ENCODE measurements around the gene DDHD1. TPM values are rescaled to one million over a fixed set of nuclear protein-coding genes. Genes with fewer than 3 reads are reported as not detected.

Gene DDHD1
- total RNA-seq (18.8 and 20.6 TPM in 2 replicates), polyA plus RNA-seq (6.2 and 7.2 TPM in 2 replicates)

- DNase-seq (ENCODE audit: low spot score) = peak; percentile 91
- peak within 1 kb of the TSS; percentile 94 for H3K4me3 ChIP-seq
- H3K27me3 ChIP-seq = no peaks in the 10 kb centered on the region
- H3K36me3 ChIP-seq (replicated peaks; ENCODE audit: insufficient read depth, low read depth) = no peaks in the 10 kb centered on the region
- no peaks in the 10 kb centered on the region for H3K9me3 ChIP-seq (ENCODE audit: low read depth)
- peak within 1 kb of the TSS; percentile 92 for H3K27ac ChIP-seq
- H2AFZ ChIP-seq = peak within 1 kb of the TSS; percentile 100
- no peaks in the 10 kb centered on the region for H3K9me2 ChIP-seq (replicated peaks; ENCODE audit: insufficient read depth)
- 4% methylated on average over 57 of the region's 93 CpGs for WGBS (ENCODE audit: low lambda C conversion rate, missing lambda C conversion rate)
- peak within 1 kb of the TSS; percentile 82 for H3K4me2 ChIP-seq
- H4K20me1 ChIP-seq (ENCODE audit: insufficient read depth, poor library complexity, severe bottlenecking) = peaks cover 10% of the 10 kb centered on the region
- no peaks in the 10 kb centered on the region for H3K4me1 ChIP-seq (ENCODE audit: insufficient read depth)
- H3K79me2 ChIP-seq = peaks cover 36% of the 10 kb centered on the region
- TF ChIP-seq EZH2 (IDR thresholded peaks at IDR 0.05; ENCODE audit: borderline replicate concordance) (no peak), EZH2phosphoT487 (IDR thresholded peaks at IDR 0.05; ENCODE audit: low read depth, severe bottlenecking, unreplicated experiment) (no peak)
- TF ChIP-seq, protein P1, sequence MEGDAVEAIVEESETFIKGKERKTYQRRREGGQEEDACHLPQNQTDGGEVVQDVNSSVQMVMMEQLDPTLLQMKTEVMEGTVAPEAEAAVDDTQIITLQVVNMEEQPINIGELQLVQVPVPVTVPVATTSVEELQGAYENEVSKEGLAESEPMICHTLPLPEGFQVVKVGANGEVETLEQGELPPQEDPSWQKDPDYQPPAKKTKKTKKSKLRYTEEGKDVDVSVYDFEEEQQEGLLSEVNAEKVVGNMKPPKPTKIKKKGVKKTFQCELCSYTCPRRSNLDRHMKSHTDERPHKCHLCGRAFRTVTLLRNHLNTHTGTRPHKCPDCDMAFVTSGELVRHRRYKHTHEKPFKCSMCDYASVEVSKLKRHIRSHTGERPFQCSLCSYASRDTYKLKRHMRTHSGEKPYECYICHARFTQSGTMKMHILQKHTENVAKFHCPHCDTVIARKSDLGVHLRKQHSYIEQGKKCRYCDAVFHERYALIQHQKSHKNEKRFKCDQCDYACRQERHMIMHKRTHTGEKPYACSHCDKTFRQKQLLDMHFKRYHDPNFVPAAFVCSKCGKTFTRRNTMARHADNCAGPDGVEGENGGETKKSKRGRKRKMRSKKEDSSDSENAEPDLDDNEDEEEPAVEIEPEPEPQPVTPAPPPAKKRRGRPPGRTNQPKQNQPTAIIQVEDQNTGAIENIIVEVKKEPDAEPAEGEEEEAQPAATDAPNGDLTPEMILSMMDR (IDR thresholded peaks at IDR 0.05; ENCODE audit: poor library complexity) = no peak
These were observed at the start of gene DDHD1 for GRCh38 chr14:53152887-53153701. TSS of gene DDHD1 (minus strand) at chr14:53153323. CDS start at chr14:53153098, 225 bp downstream.

DNA sequence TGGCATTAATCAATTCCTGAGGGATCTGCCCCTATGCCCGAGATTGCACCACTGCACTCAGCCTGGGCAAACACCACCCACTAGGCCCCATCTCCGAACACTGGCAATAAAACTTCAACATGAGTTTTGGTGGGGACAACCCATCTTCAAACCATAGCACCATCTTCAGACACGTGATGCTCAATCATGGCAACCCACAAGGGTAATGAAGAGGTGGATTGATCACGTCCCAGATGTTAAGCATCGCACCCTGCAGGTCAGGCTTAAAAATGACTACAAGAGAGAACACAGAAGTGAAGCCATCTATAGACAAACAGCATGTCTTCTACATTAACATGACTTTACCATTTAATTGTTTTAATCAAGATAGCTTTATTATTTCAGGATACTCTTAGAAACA is 42.8 kb upstream of the DDHD1 start:
- Histone ChIP-seq H3K36me3 (replicated peaks; ENCODE audit: insufficient read depth, low read depth) (no peaks in the 10 kb centered on the region), H3K9me2 (replicated peaks; ENCODE audit: insufficient read depth) (no peaks in the 10 kb centered on the region), H3K27me3 (no peaks in the 10 kb centered on the region), H3K4me3 (no peak overlapping the region), H3K9me3 (ENCODE audit: low read depth) (no peaks in the 10 kb centered on the region), H4K20me1 (ENCODE audit: insufficient read depth, poor library complexity, severe bottlenecking) (no peaks in the 10 kb centered on the region), H2AFZ (no peak overlapping the region), H3K27ac (no peak overlapping the region), H3K4me2 (no peak overlapping the region), H3K79me2 (no peaks in the 10 kb centered on the region), H3K4me1 (ENCODE audit: insufficient read depth) (no peaks in the 10 kb centered on the region)
- no peak for TF ChIP-seq EZH2 (IDR thresholded peaks at IDR 0.05; ENCODE audit: borderline replicate concordance)
- TF ChIP-seq, protein P1 (IDR thresholded peaks at IDR 0.05; ENCODE audit: poor library complexity) = no peak
- TF ChIP-seq EZH2phosphoT487 (IDR thresholded peaks at IDR 0.05; ENCODE audit: low read depth, severe bottlenecking, unreplicated experiment) = no peak
- 91% methylated on average over 5 of the region's 5 CpGs for WGBS (ENCODE audit: low lambda C conversion rate, missing lambda C conversion rate)
- no peak for DNase-seq (ENCODE audit: low spot score)

- TF ChIP-seq EZH2phosphoT487 (IDR thresholded peaks at IDR 0.05; ENCODE audit: low read depth, severe bottlenecking, unreplicated experiment) = no peak
- TF ChIP-seq EZH2 (IDR thresholded peaks at IDR 0.05; ENCODE audit: borderline replicate concordance) = no peak
- TF ChIP-seq, protein P1 (IDR thresholded peaks at IDR 0.05; ENCODE audit: poor library complexity) = no peak
These were observed 40.1 kb upstream of the DDHD1 start for GRCh38 chr14:53193193-53193592.

More at GRCh38 chr14:53193193-53193592, 40.1 kb upstream of the DDHD1 start:
- Histone ChIP-seq H3K27me3 (no peaks in the 10 kb centered on the region), H3K79me2 (no peaks in the 10 kb centered on the region), H3K36me3 (replicated peaks; ENCODE audit: insufficient read depth, low read depth) (no peaks in the 10 kb centered on the region), H2AFZ (no peak overlapping the region), H4K20me1 (ENCODE audit: insufficient read depth, poor library complexity, severe bottlenecking) (no peaks in the 10 kb centered on the region), H3K27ac (no peak overlapping the region), H3K4me3 (no peak overlapping the region), H3K9me2 (replicated peaks; ENCODE audit: insufficient read depth) (no peaks in the 10 kb centered on the region), H3K4me2 (no peak overlapping the region), H3K9me3 (ENCODE audit: low read depth) (no peaks in the 10 kb centered on the region), H3K4me1 (ENCODE audit: insufficient read depth) (no peaks in the 10 kb centered on the region)
- 75% methylated on average over 7 of the region's 7 CpGs for WGBS (ENCODE audit: low lambda C conversion rate, missing lambda C conversion rate)
- DNase-seq (ENCODE audit: low spot score) = no peak
